HG03060 (cell line): ENCODE results near the gene DCP1A.
A peak's percentile ranks its signal among the peaks of the same experiment; 100 is the strongest.
"Not testable (repeated sequence)": the region's sequence is repeated elsewhere in the genome, so short reads cannot be mapped to it uniquely, and the experiment has no call there.

Experiments used
- ATAC-seq: cut with Tn5 transposase; IDR thresholded peaks from one replicate; pipeline ENCODE4 v1.9.1; 2021; ENCODE audit warnings: low read depth, moderate number of reproducible peaks; ENCODE audit not compliant: unreplicated experiment

Gene DCP1A

DNA sequence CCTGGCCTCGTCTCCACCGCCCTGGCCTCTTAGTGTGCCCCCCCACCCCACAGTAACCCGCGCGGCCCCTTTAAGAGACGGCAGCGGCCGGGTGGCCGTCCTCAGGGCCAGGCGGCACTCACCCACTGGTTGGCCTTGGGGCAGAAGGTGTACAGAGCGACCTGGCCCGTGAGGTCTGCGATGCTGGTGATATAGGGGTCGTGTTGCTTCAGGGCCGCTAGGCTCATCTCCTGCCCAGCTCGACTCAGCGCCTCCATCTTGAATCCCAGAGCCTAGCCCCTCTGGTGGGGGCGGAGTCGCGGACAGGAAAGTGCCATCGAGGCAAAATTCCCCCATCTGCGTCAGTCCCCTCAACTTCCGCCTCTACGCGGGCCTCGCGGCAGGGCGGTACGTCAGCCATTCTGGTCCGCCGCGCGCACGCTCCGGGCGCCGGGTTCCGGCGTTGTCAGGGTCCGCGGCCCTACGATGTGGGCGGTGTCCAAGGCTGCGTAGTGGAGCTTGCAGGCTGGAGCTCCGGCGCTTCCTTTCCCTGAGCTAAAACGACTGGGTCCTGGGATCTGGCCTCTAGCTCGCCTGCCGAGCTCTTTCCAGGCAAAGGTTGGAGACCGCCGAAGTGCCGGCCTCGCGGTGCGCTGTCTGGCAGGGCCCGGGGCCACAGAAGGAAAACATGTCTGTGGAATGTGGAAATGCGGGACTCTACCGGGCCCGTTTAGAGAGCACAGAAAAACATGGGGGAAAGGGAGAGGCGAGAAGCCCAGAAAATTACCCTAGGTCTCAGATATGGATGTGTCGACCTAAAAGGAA lies at the start of gene DCP1A:
Gene DCP1A (minus strand): TSS at position 283 of the 804 bp plus-strand sequence. CDS start 26 bp downstream, at position 257.
- peak; percentile 92 for ATAC-seq

GRCh38 chr3:53384465-53385423 lies 37.4 kb upstream of the DCP1A start:
- no peak for ATAC-seq

- ATAC-seq, result no peak
Measured at GRCh38 chr3:53382106-53382505, 34.8 kb upstream of the DCP1A start.

DNA sequence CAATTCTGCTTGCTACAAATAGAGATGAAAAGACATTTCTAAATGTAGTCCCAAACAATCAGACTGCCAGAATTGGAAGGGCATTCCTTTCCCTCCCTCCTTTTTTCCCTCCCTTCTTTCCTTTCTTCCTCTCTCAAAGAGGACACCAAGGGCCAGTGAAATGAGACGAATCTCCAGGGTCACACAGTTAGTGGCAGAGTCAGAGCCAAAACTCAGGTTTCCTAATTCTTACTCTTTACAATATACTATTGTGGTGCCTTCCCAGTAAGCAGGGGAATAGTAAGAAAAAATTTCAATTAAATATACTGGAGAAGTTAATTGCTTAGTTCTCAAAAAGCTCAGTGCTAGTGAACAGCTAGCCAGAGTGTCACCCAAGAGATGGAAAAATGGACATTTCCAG lies 33.0 kb upstream of the DCP1A start:
- ATAC-seq, result no peak

- no peak for ATAC-seq
Measured at GRCh38 chr3:53379898-53380297, 32.6 kb upstream of the DCP1A start.

DNA sequence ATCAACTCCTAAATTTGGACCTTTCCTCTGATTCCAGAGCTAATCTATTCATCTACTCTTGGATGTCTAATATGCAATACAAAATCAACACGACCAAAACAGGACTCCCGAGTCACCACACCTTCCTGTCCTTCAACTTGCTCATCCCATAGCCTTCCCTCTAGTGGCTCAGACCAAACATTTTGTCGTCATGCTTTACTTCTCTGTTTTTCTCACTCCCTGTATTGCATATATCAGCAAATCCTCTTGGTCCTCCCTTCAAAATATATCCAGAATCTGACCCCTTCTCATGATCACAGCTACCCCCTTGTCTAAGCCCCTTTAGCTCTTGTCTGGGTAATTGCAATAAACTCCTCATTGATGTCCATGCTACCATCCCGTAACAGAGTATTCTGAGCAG lies 30.5 kb upstream of the DCP1A start:
- ATAC-seq, result no peak

DNA sequence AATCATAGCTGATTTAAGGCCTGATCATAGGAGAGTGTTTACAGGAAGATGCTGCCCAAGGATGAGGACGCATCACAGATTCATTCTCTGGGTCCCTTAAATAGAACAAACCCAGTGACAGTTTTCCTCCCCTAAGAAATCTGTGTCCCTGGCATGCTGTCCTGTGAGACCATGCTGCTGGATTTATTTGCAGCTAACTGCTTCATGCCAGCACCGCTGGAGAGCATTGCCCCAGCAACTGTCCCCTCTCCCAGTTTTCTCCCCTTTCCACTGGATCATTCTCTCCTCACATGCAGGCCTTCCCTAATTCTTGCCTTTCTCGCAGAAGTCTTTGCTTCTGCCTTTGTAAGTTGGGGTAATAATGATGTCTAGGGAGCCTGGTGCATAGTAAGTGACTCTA lies 29.3 kb upstream of the DCP1A start:
- ATAC-seq, result no peak

GRCh38 chr3:53375019-53375418 lies 27.7 kb upstream of the DCP1A start:
- no peak for ATAC-seq

DNA sequence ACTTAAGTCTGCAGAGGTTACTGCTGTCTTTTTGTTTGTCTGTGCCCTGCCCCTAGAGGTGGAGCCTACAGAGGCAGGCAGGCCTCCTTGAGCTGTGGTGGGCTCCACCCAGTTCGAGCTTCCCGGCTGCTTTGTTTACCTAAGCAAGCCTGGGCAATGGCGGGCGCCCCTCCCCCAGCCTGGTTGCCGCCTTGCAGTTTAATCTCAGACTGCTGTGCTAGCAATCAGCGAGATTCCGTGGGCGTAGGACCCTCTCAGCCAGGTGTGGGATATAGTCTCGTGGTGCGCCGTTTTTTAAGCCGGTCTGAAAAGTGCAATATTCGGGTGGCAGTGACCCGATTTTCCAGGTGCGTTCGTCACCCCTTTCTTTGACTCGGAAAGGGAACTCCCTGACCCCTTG lies 23.4 kb upstream of the DCP1A start:
- not testable (repeated sequence) for ATAC-seq

DNA sequence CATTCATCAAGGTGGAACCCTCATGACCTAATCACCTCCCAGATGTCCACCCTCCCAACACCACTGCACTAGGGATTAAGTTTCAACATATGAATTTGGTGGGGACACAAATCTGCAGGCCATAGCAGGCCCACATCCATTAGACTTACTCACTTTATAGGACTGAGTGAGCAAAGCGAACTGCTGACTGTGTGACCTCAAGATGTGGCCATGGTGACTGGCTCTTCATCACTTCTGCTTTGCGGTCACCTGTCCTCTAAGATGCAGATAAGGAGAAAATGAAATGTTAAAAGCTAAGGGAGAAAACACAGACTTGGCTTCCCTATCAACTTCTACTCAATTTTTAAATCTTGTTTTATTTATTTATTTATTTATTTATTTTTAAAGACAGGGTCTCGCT lies 14.5 kb upstream of the DCP1A start:
- no peak for ATAC-seq

GRCh38 chr3:53357458-53357857 lies 10.1 kb upstream of the DCP1A start:
- ATAC-seq, result no peak

DNA sequence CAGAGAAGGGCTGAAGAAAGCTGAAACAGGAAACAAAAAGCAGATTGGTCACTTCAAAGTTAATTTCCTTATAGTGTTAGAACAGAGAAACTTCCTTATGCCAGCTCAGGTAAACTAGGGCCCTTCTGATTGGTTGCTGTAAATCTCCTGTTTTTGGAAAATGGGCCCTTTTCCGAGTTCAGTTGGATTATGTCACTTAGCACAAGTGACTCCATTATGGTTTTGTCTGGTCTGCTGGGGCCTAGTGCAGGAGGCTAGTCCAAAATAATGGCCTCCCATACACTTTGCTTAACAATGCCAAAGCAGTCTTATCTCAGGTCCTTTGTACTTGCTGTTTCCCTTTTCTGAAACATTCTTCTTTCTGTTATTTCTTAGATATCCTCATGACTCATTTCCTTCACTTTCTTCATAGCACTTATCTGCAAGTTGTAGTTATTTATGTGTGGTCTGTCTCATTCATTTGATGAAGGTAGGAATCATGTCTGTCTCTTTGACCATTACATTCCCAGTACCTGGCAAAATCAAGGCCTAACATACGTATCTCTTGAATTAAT lies 7.7 kb upstream of the DCP1A start:
- no peak for ATAC-seq

- ATAC-seq, result no peak
Measured at GRCh38 chr3:53353202-53353601, 5.9 kb upstream of the DCP1A start.

DNA sequence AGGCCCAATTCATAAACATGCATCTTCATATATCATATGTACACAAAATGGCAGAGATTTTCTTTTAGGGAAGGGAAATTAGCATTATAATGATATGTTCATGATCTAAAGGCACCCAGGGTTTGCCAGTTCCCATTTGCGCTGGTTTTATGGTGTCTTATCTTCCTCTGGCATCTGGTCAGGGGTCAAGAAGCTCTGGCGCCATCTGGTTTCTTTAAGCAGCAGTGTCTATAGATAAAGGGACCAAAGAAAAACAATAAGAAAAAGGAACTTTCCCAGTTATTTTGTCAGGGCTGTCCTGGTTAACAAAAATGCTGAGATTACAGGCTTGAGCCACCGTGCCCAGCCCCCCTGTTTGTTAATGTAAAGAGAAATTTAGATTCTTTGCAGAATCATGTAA lies 3.3 kb upstream of the DCP1A start:
- ATAC-seq, result no peak

GRCh38 chr3:53348118-53348517 lies 775 bp upstream of the DCP1A start:
- not testable (repeated sequence) for ATAC-seq

- no peak for ATAC-seq
Measured at GRCh38 chr3:53346922-53347260, 452 bp downstream of the DCP1A start.

GRCh38 chr3:53346514-53346913 lies 829 bp downstream of the DCP1A start:
- no peak for ATAC-seq

GRCh38 chr3:53342353-53342752 lies 5.0 kb downstream of the DCP1A start:
- no peak for ATAC-seq

DNA sequence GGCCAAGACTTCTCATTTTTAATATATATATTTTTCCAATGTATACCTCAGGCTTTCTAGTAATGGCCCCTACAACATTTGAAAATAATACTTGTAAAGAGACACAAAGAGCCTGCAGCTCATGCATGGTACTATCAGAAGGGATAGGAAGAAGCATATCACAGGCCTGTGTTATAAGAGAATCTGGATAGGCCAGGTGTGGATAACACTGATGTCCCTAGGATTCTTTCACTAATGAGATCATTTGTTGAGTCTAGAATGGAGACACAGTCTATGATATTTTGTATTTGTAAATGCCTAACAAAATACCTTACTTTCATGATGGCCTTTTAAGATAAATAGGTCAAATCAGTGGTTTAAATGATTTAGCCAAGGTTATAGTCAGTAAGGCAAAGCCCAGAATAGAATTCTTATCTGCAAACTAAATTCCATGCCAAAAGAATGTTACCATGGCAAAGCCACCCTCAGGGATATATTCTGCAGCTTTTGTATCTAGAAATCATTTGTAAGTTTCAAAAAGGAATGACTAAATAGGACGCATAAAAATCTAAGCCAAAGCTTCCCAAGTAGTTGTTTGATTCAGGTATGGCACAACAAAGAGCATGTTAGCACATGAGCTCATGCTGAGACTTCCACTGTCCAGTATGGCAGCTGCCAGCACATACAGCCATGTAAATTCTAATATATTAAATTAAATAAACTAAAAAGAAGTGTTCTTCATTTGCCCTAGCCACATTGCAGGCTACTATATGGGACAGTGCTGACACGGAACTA lies 10.0 kb downstream of the DCP1A start:
- no peak for ATAC-seq

DNA sequence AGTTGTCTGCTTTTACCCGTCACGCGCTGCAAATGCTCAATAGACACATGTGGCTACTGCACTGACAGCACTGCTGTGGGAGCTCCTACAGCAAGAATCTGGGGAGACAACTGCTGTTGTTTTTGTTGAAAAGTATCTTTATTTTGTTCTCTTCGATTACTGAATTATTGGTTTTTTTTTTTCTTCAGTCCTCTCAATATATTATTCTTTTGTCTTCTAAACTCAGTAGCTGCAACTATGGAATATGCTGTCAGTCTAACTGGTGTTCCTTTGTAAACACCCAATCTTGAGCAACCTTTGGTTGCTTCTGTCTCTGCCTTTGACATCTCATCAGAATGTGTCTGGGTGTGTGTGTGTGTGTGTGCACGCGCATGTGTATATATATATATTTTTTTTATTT lies 12.6 kb downstream of the DCP1A start:
- ATAC-seq, result no peak

GRCh38 chr3:53331871-53332270 lies 15.5 kb downstream of the DCP1A start:
- ATAC-seq, result no peak
